GM23338 (cell line): ENCODE measurements around the gene DHX29. TPM values are rescaled to one million over a fixed set of nuclear protein-coding genes. Genes with fewer than 3 reads are reported as not detected.

ENCODE experiments used
- ATAC-seq: fragments of 200-7000 bp; cut with Tn5 transposase; 3 replicates; pipeline ENCODE4 v1.9.1; 2020
- DNase-seq: peaks from one replicate; pipeline ENCODE4 v3.0.0-alpha.2; 2015; ENCODE audit warnings: low spot score
- H2AFZ ChIP-seq: fragments of 200-600 bp; sonication (generic); 2 replicates; pipeline ENCODE4 v1.8.0; 2016; ENCODE audit warnings: antibody characterized with exemption, mild to moderate bottlenecking, moderate library complexity
- H3F3A ChIP-seq: fragments of 200-600 bp; sonication (generic); replicated peaks from 2 replicates; pipeline ENCODE4 v1.8.0; 2017; ENCODE audit warnings: antibody characterized with exemption, mixed run types, low read depth
- H3K27ac ChIP-seq: fragments of 200-600 bp; sonication (generic); 2 replicates; pipeline ENCODE4 v1.6.1; 2016; ENCODE audit warnings: low read depth
- H3K27me3 ChIP-seq: fragments of 200-600 bp; sonication (generic); 2 replicates; pipeline ENCODE4 v1.8.0; 2016; ENCODE audit warnings: mild to moderate bottlenecking, mixed run types, moderate library complexity; ENCODE audit not compliant: insufficient read depth
- H3K36me3 ChIP-seq: fragments of 200-600 bp; sonication (generic); 2 replicates; pipeline ENCODE4 v1.8.0; 2016; ENCODE audit warnings: mild to moderate bottlenecking; ENCODE audit not compliant: insufficient read depth
- H3K4me1 ChIP-seq: fragments of 200-600 bp; sonication (generic); 2 replicates; pipeline ENCODE4 v1.8.0; 2016; ENCODE audit warnings: mild to moderate bottlenecking, moderate library complexity; ENCODE audit not compliant: insufficient read depth
- H3K4me2 ChIP-seq: fragments of 200-600 bp; sonication (generic); 2 replicates; pipeline ENCODE4 v1.7.1; 2017; ENCODE audit warnings: mixed run types
- H3K4me3 ChIP-seq: fragments of 200-600 bp; sonication (generic); 2 replicates; pipeline ENCODE4 v1.6.1; 2016; ENCODE audit warnings: mixed run types
- H3K79me2 ChIP-seq: fragments of 200-600 bp; sonication (generic); replicated peaks from 2 replicates; pipeline ENCODE4 v1.8.0; 2017; ENCODE audit warnings: mild to moderate bottlenecking; ENCODE audit not compliant: insufficient read depth
- H3K9me2 ChIP-seq: fragments of 200-600 bp; sonication (generic); 2 replicates; pipeline ENCODE4 v1.8.0; 2017; ENCODE audit not compliant: insufficient read depth
- H4K20me1 ChIP-seq: fragments of 200-600 bp; sonication (generic); replicated peaks from 2 replicates; pipeline ENCODE4 v1.8.0; 2017; ENCODE audit warnings: mild to moderate bottlenecking; ENCODE audit not compliant: insufficient read depth
- H3K27ac Mint-ChIP-seq: 2 replicates; pipeline ENCODE4 v1.8.0; 2020; ENCODE audit warnings: inconsistent platforms, mild to moderate bottlenecking, moderate library complexity, mixed read lengths
- H3K27me3 Mint-ChIP-seq: 3 replicates; pipeline ENCODE4 v1.8.0; 2022; ENCODE audit warnings: low read depth, mild to moderate bottlenecking, moderate library complexity, mixed read lengths, inconsistent platforms; ENCODE audit not compliant: insufficient read depth, poor library complexity
- H3K36me3 Mint-ChIP-seq: 3 replicates; pipeline ENCODE4 v1.8.0; 2021; ENCODE audit warnings: low read depth, mild to moderate bottlenecking, inconsistent platforms, moderate library complexity, mixed read lengths
- H3K4me1 Mint-ChIP-seq: 3 replicates; pipeline ENCODE4 v1.8.0; 2020; ENCODE audit warnings: mild to moderate bottlenecking, inconsistent platforms, mixed read lengths
- H3K4me3 Mint-ChIP-seq: 3 replicates; pipeline ENCODE4 v1.8.0; 2021; ENCODE audit warnings: moderate library complexity, mild to moderate bottlenecking, inconsistent platforms, mixed read lengths
- H3K9me3 Mint-ChIP-seq: 3 replicates; pipeline ENCODE4 v1.8.0; 2020; ENCODE audit warnings: moderate library complexity, mild to moderate bottlenecking, inconsistent platforms, mixed read lengths
- CREB1 ChIP-seq: fragments of 250-450 bp; sonication (Bioruptor Pico); IDR thresholded peaks from 2 replicates; pipeline ENCODE4 v1.5.0; 2020; ENCODE audit warnings: low read depth, mild to moderate bottlenecking, moderate library complexity
- CTCF ChIP-seq, 2 experiments: fragments of 200-600 bp in 1 of 2; sonication (generic) in 1 of 2; conservative IDR thresholded peaks; 2 replicates each; pipeline versions ENCODE4 v1.5.1 to v1.6.1; 2016 to 2017; ENCODE audit warnings: antibody characterized with exemption in 2 of 2, low read depth in 2 of 2, mild to moderate bottlenecking in 2 of 2, moderate library complexity in 1 of 2
- EZH2 ChIP-seq: fragments of 200-600 bp; sonication (generic); IDR thresholded peaks from one replicate; pipeline ENCODE4 v1.8.0; 2017; ENCODE audit warnings: antibody characterized with exemption, mild to moderate bottlenecking, low read depth; ENCODE audit not compliant: unreplicated experiment
- EZH2phosphoT487 ChIP-seq: fragments of 200-600 bp; sonication (generic); IDR thresholded peaks from one replicate; pipeline ENCODE4 v1.8.1; 2018; ENCODE audit warnings: antibody characterized with exemption; ENCODE audit not compliant: unreplicated experiment
- JUNB ChIP-seq: IDR thresholded peaks from one replicate; pipeline ENCODE4 v1.6.1; 2016; ENCODE audit warnings: antibody characterized with exemption; ENCODE audit not compliant: unreplicated experiment
- POLR2AphosphoS5 ChIP-seq: IDR thresholded peaks from 2 replicates; pipeline ENCODE4 v1.6.1; 2016; ENCODE audit warnings: antibody characterized with exemption, low read depth
- STAT1 ChIP-seq: IDR thresholded peaks from one replicate; pipeline ENCODE4 v1.6.1; 2016; ENCODE audit warnings: antibody characterized with exemption; ENCODE audit not compliant: unreplicated experiment
- ZNF331 ChIP-seq: fragments of 250-450 bp; sonication (Bioruptor Pico); IDR thresholded peaks from 2 replicates; pipeline ENCODE4 v1.5.0; 2020; ENCODE audit warnings: low read depth, mild to moderate bottlenecking, moderate library complexity
- polyA plus RNA-seq: library from polyadenylated mRNA; unstranded; fragments of >200 nt; fragmentation: Nextera tagmentation; extraction: Ambion mirVana; gene quantifications from 2 replicates; pipeline ENCODE4 v1.2.1, GENCODE V29; 2016
- total RNA-seq: library from RNA; depleted of rRNA; stranded (reverse); fragments of >200 nt; shearing (Covaris generic); gene quantifications from 2 replicates; pipeline ENCODE4 v1.2.3, GENCODE V29; 2014
- TF ChIP-seq, protein P1 (sequence below): IDR thresholded peaks from 2 replicates; pipeline ENCODE4 v1.6.1; 2016; ENCODE audit warnings: antibody characterized with exemption
- TF ChIP-seq, protein P2 (sequence below): IDR thresholded peaks from one replicate; pipeline ENCODE4 v1.6.1; 2018; ENCODE audit warnings: antibody characterized with exemption; ENCODE audit not compliant: unreplicated experiment

DHX29 gene
- total and polyA plus RNA-seq, 2 experiments from 2014 or later = 34.6 to 137 TPM

- TF ChIP-seq ZNF331 (CRISPR knock-in tag) (no peak), EZH2phosphoT487 (no peak), EZH2 (no peak)
Measured at GRCh38 chr5:55338092-55338613, 30.7 kb upstream of the DHX29 start (continued).

- H3F3A ChIP-seq = no peaks in the 10 kb centered on the region
- Mint-ChIP-seq H3K4me3 (no peak overlapping the region), H3K4me1 (no peaks in the 10 kb centered on the region), H3K27ac (no peak overlapping the region), H3K27me3 (no peaks in the 10 kb centered on the region), H3K9me3 (no peaks in the 10 kb centered on the region), H3K36me3 (peaks cover 39% of the 10 kb centered on the region)
- H3K27me3 ChIP-seq = no peaks in the 10 kb centered on the region
- H3K9me2 ChIP-seq = no peaks in the 10 kb centered on the region
- no peak overlapping the region for H3K27ac ChIP-seq
- H3K4me3 ChIP-seq = no peak overlapping the region
- no peak overlapping the region for H2AFZ ChIP-seq
- DNase-seq = no peak
- no peak overlapping the region for H3K4me2 ChIP-seq
- no peak for ATAC-seq
- no peaks in the 10 kb centered on the region for H3K4me1 ChIP-seq
- no peaks in the 10 kb centered on the region; the same call in none of the 2 replicates for H4K20me1 ChIP-seq
- peaks cover 94% of the 10 kb centered on the region for H3K79me2 ChIP-seq
- TF ChIP-seq, protein P1, sequence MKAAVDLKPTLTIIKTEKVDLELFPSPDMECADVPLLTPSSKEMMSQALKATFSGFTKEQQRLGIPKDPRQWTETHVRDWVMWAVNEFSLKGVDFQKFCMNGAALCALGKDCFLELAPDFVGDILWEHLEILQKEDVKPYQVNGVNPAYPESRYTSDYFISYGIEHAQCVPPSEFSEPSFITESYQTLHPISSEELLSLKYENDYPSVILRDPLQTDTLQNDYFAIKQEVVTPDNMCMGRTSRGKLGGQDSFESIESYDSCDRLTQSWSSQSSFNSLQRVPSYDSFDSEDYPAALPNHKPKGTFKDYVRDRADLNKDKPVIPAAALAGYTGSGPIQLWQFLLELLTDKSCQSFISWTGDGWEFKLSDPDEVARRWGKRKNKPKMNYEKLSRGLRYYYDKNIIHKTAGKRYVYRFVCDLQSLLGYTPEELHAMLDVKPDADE = no peak
- no peak for TF ChIP-seq EZH2
- TF ChIP-seq STAT1 = no peak
- TF ChIP-seq JUNB = no peak
- no peak for TF ChIP-seq POLR2AphosphoS5
- TF ChIP-seq CTCF (conservative IDR thresholded peaks at IDR 0.05; ENCODE audit: low read depth in 2 of 2) = no peak
- peaks cover 9% of the 10 kb centered on the region; the same call in 1 of the 2 replicates for H3K36me3 ChIP-seq
Measured at GRCh38 chr5:55333811-55334210, 26.3 kb upstream of the DHX29 start.

- Mint-ChIP-seq H3K27me3 (no peaks in the 10 kb centered on the region), H3K4me1 (no peaks in the 10 kb centered on the region), H3K9me3 (no peaks in the 10 kb centered on the region), H3K4me3 (no peak overlapping the region), H3K27ac (no peak overlapping the region), H3K36me3 (peaks cover 43% of the 10 kb centered on the region)
- DNase-seq = no peak
- no peaks in the 10 kb centered on the region for H3K27me3 ChIP-seq
- H3K27ac ChIP-seq = no peak overlapping the region
- no peak overlapping the region for H3K4me3 ChIP-seq
- ATAC-seq = no peak
- TF ChIP-seq, protein P1 = no peak
- TF ChIP-seq CTCF (conservative IDR thresholded peaks at IDR 0.05; ENCODE audit: low read depth in 2 of 2) (no peak), POLR2AphosphoS5 (no peak), JUNB (no peak), CREB1 (CRISPR knock-in tag) (no peak)
- TF ChIP-seq, protein P2, sequence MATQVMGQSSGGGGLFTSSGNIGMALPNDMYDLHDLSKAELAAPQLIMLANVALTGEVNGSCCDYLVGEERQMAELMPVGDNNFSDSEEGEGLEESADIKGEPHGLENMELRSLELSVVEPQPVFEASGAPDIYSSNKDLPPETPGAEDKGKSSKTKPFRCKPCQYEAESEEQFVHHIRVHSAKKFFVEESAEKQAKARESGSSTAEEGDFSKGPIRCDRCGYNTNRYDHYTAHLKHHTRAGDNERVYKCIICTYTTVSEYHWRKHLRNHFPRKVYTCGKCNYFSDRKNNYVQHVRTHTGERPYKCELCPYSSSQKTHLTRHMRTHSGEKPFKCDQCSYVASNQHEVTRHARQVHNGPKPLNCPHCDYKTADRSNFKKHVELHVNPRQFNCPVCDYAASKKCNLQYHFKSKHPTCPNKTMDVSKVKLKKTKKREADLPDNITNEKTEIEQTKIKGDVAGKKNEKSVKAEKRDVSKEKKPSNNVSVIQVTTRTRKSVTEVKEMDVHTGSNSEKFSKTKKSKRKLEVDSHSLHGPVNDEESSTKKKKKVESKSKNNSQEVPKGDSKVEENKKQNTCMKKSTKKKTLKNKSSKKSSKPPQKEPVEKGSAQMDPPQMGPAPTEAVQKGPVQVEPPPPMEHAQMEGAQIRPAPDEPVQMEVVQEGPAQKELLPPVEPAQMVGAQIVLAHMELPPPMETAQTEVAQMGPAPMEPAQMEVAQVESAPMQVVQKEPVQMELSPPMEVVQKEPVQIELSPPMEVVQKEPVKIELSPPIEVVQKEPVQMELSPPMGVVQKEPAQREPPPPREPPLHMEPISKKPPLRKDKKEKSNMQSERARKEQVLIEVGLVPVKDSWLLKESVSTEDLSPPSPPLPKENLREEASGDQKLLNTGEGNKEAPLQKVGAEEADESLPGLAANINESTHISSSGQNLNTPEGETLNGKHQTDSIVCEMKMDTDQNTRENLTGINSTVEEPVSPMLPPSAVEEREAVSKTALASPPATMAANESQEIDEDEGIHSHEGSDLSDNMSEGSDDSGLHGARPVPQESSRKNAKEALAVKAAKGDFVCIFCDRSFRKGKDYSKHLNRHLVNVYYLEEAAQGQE = no peak
- no peaks in the 10 kb centered on the region for H3K9me2 ChIP-seq
- H3F3A ChIP-seq = no peaks in the 10 kb centered on the region
- peaks cover 94% of the 10 kb centered on the region for H3K79me2 ChIP-seq
- H3K36me3 ChIP-seq = peaks cover 9% of the 10 kb centered on the region; the same call in 1 of the 2 replicates
- H4K20me1 ChIP-seq = peaks cover 4% of the 10 kb centered on the region
- no peak overlapping the region for H2AFZ ChIP-seq
- H3K4me2 ChIP-seq = no peak overlapping the region
- no peaks in the 10 kb centered on the region for H3K4me1 ChIP-seq
Measured at GRCh38 chr5:55333017-55333416, 25.5 kb upstream of the DHX29 start.
